Measurements from ENCODE around the gene BUB1. TPM values are rescaled to one million over a fixed set of nuclear protein-coding genes. Genes with fewer than 3 reads are reported as not detected.
"Not testable (repeated sequence)": the region's sequence is repeated elsewhere in the genome, so short reads cannot be mapped to it uniquely, and the experiment has no call there.

Gene BUB1
- polyA plus RNA-seq, 1 donor from 2014 or later, result 2.4 TPM

GRCh38 chr2:110698253-110698652 is 20.4 kb upstream of the BUB1 start:
- not testable (repeated sequence) for H2AFZ ChIP-seq (ENCODE audit: low read depth, low read length); H3F3A ChIP-seq (ENCODE audit: insufficient read depth, low read length, poor library complexity, severe bottlenecking); H3K79me2 ChIP-seq (replicated peaks; ENCODE audit: insufficient read depth, low read length); H3K36me3 ChIP-seq (ENCODE audit: insufficient read depth, low read length); H3K4me3 ChIP-seq (ENCODE audit: low read length); H3K9me3 ChIP-seq (ENCODE audit: low read length); H3K27ac ChIP-seq (ENCODE audit: low read length); H3K9ac ChIP-seq (ENCODE audit: low read length); H4K20me1 ChIP-seq (ENCODE audit: insufficient read depth); H3K4me2 ChIP-seq (ENCODE audit: low read length); H3K27me3 ChIP-seq (ENCODE audit: insufficient read depth, low read depth, low read length); H3K9me2 ChIP-seq (ENCODE audit: insufficient read depth, low read length)

- not testable (repeated sequence) for H3K79me2 ChIP-seq (replicated peaks; ENCODE audit: insufficient read depth, low read length); H3K27me3 ChIP-seq (ENCODE audit: insufficient read depth, low read depth, low read length); H3K9me2 ChIP-seq (ENCODE audit: insufficient read depth, low read length); H4K20me1 ChIP-seq (ENCODE audit: insufficient read depth); H3F3A ChIP-seq (ENCODE audit: insufficient read depth, low read length, poor library complexity, severe bottlenecking); H3K27ac ChIP-seq (ENCODE audit: low read length); H3K4me2 ChIP-seq (ENCODE audit: low read length); H3K36me3 ChIP-seq (ENCODE audit: insufficient read depth, low read length); H2AFZ ChIP-seq (ENCODE audit: low read depth, low read length); H3K9me3 ChIP-seq (ENCODE audit: low read length); H3K4me3 ChIP-seq (ENCODE audit: low read length); H3K9ac ChIP-seq (ENCODE audit: low read length)
Measured at GRCh38 chr2:110695146-110695898, 17.5 kb upstream of the BUB1 start.

- Histone ChIP-seq H3K79me2 (replicated peaks; ENCODE audit: insufficient read depth, low read length) (no peaks in the 10 kb centered on the region), H3F3A (ENCODE audit: insufficient read depth, low read length, poor library complexity, severe bottlenecking) (no peaks in the 10 kb centered on the region), H3K27ac (ENCODE audit: low read length) (no peak overlapping the region), H3K9ac (ENCODE audit: low read length) (no peak overlapping the region), H2AFZ (ENCODE audit: low read depth, low read length) (no peak overlapping the region), H3K9me3 (ENCODE audit: low read length) (no peaks in the 10 kb centered on the region), H3K9me2 (ENCODE audit: insufficient read depth, low read length) (no peaks in the 10 kb centered on the region), H3K4me2 (ENCODE audit: low read length) (no peak overlapping the region), H3K36me3 (ENCODE audit: insufficient read depth, low read length) (no peaks in the 10 kb centered on the region), H4K20me1 (ENCODE audit: insufficient read depth) (no peaks in the 10 kb centered on the region), H3K27me3 (ENCODE audit: insufficient read depth, low read depth, low read length) (no peaks in the 10 kb centered on the region), H3K4me3 (ENCODE audit: low read length) (no peak overlapping the region)
- TF ChIP-seq TAF1 (IDR thresholded peaks at IDR 0.05; ENCODE audit: low read depth) (no peak), SMC3 (conservative IDR thresholded peaks at IDR 0.05; ENCODE audit: poor library complexity) (no peak), REST (IDR thresholded peaks at IDR 0.05; ENCODE audit: borderline replicate concordance) (no peak), CTCF (IDR thresholded peaks at IDR 0.05; ENCODE audit: poor library complexity, severe bottlenecking) (no peak), MXI1 (conservative IDR thresholded peaks at IDR 0.05; ENCODE audit: poor library complexity, severe bottlenecking) (no peak), RAD21 (conservative IDR thresholded peaks at IDR 0.05) (no peak), POLR2AphosphoS5 (IDR thresholded peaks at IDR 0.05) (no peak), EZH2 (IDR thresholded peaks at IDR 0.05; ENCODE audit: borderline replicate concordance, insufficient read depth, low read length, poor library complexity, severe bottlenecking) (no peak)
Measured at GRCh38 chr2:110691612-110692258, 13.9 kb upstream of the BUB1 start.
